WI38 (cell line): ENCODE data around the gene PEX7.

Experiments used
- H3K4me3 ChIP-seq: 2 replicates; pipeline ENCODE4 v1.5.1; 2011; ENCODE audit warnings: low read depth, mild to moderate bottlenecking, control low read depth, low read length
- CTCF ChIP-seq: IDR thresholded peaks from 2 replicates; pipeline ENCODE4 v1.5.1; 2012; ENCODE audit warnings: low read depth, mild to moderate bottlenecking, control low read depth, low read length

PEX7 gene

DNA sequence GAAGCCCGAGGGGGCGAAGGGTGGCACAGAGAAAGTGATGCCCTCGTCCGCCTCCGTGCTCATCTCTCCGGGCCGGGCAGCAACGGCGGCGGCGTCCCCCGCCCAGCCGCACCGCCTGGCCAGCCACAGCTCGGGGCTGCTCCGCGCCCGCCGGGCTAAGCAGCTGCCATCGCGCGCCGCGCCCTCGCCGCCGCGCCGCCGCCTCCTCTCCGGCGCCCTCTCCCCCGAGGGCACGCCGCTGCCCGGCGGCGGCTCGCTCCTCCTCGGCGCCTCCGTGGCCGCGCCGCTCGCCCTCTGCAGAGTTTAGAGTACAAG lies 30.3 kb upstream of the PEX7 start:
- peak overlapping the region; percentile 93 for H3K4me3 ChIP-seq
- no peak for TF ChIP-seq CTCF

DNA sequence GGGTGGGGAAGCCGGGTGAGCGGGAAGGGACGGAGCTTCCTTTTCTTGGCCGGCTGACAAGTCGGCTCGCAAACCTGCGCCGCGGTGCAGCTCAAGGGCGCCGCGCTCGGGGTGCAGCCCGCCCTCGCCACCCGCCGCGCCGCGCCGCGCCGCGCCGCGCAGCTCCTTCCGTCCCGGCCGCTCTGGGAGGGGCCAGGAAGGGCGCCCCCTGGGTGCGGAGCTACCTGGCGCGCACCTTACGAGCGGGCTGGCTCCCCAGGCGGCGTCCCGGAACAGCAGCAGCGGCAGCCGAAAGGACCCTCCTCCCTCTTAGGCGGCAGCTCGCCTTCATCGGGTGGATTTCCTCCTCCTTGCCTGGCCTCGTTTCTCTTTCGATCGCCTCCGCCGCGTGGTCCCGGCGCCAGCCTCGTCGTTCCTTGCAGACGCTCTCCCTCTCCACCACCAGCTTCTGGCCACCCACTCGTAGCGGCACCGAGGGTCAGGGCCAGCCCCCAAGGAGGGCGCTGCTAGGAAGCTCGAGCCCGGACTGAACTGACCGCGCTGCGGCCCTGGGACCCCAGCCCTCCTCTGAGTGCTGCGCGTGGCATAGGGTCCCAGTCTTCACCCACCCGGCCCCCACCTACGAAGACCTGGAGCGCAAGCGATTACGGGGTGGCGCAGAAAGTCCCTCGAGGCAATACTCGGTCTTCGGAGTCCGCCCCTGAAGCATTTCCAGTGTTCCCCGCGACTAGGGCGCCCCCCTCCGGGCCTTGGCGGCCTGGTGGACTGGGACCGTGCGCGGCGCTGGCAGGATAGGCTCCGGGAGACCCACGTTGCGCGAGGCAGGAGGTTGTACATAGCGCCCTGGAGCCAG lies 29.8 kb upstream of the PEX7 start, which contains the start of gene MAP3K5:
Gene MAP3K5, minus strand, starts transcription at position 68 of the 853 bp plus-strand sequence. CDS start 320 bp downstream, outside the sequence.
- peak; percentile 75 for TF ChIP-seq CTCF
- H3K4me3 ChIP-seq, result peak within 1 kb of the TSS; percentile 93

- peak overlapping the region; percentile 93 for H3K4me3 ChIP-seq
- TF ChIP-seq CTCF, result no peak
Measured at GRCh38 chr6:136793363-136793762, 29.0 kb upstream of the PEX7 start.

- no peak overlapping the region for H3K4me3 ChIP-seq
- no peak for TF ChIP-seq CTCF
Measured at GRCh38 chr6:136795386-136795785, 27.0 kb upstream of the PEX7 start.

DNA sequence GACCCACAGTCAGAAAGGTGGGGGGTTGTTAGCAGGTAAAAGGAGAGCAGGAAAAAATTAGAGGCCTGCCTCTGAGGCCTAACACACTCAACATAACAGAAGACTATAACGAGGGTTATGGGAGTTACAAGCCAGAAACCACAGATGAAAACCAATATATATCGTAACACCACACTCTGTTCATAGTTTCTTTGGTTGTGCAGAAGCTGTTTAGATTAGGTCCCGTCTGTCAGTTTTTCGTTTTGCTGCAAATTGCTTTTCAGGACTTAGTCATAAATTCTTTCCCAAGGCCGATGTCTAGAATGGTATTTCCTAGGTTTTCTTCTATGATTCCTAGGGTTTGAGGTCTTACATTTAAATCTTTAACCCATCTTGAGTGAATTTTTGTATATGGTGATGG lies 26.4 kb upstream of the PEX7 start:
- TF ChIP-seq CTCF, result no peak
- no peak overlapping the region for H3K4me3 ChIP-seq

- H3K4me3 ChIP-seq, result no peak overlapping the region
- TF ChIP-seq CTCF, result no peak
Measured at GRCh38 chr6:136798044-136798443, 24.3 kb upstream of the PEX7 start.

- TF ChIP-seq CTCF, result no peak
- no peak overlapping the region for H3K4me3 ChIP-seq
Measured at GRCh38 chr6:136801581-136801980, 20.8 kb upstream of the PEX7 start.
